ENCODE data around the gene ITPA. TPM values are rescaled to one million over a fixed set of nuclear protein-coding genes. Genes with fewer than 3 reads are reported as not detected.

Gene ITPA
- total and polyA plus RNA-seq, 5 donors from 2014 or later = 51.1 to 97.1 (median 82.1) TPM

DNA sequence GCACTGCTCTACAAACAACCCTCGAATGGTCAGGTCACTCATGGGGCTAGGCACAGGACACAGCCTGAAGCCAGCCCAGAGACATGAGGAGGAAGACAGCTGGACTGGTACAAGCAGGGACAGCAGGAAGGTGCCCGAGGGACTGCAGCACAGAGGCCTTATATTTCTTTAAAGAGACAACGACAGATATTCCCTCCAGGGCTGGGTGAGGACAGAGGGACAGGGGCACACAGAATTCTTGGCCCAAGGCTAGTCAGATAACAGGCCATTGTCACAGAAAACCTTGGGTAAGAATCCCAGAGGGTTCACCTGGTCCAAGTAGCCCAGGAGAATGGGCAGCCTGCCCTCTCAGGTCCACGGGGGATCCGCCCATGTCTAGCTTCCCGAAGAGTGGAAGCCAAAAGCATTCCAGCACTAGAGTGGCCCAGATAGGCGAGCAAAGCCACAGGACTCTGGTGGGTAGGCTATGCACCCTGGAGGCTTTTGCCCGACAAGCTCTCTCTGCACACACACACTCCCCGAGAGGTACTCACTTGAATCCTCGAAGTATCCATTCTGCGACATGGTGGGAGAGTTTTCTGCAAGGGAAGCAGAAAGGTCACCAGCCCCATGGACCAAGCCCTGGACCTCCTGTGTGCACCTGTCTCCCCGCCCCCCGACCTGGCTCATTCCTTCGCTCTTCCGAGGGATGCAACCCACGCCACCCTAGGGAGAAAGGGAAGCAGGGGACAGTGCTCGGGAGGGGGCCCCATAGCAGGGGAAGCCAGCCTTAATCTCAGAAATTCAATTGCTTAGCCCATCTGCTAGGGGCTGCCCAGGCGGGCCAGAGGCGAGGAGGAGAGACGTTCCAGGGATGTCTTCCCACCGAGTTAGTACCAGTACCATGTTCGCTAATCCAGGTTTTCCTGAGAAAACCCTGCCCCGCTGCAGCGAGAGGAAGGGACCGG is 28.0 kb downstream of the ITPA start:
- peaks cover 0 to 19% (median 8%) of the 10 kb centered on the region in 4 donors for H3K4me1 Mint-ChIP-seq
- no peaks in the 10 kb centered on the region for H3K36me3 Mint-ChIP-seq
- H3K9me3 ChIP-seq (ENCODE audit: control insufficient read depth in 2 of 2, low read length in 2 of 2) = no peaks in the 10 kb centered on the region
- peak overlapping the region; percentile 73 to 84 (median 74) for H3K4me3 Mint-ChIP-seq
- DNase-seq (no peak), ATAC-seq (ENCODE audit: low read depth in 2 of 2) (no peak)
- H3K27ac ChIP-seq (ENCODE audit: insufficient read depth, low read length, poor library complexity, severe bottlenecking) = no peak overlapping the region
- no peak overlapping the region for H3K27ac Mint-ChIP-seq
- no peaks in the 10 kb centered on the region for H3K36me3 ChIP-seq (ENCODE audit: control insufficient read depth, insufficient read depth, low read length)
- H3K9me3 Mint-ChIP-seq = peaks cover 0 to 4% (median 0%) of the 10 kb centered on the region in 7 donors
- H3K4me3 ChIP-seq (ENCODE audit: low read depth, low read length) = no peak overlapping the region
- peaks cover 3% of the 10 kb centered on the region for H3K27me3 ChIP-seq (ENCODE audit: control insufficient read depth, insufficient read depth, low read length)
- peaks cover 24% of the 10 kb centered on the region for H3K4me1 ChIP-seq (ENCODE audit: control insufficient read depth, insufficient read depth, low read length, poor library complexity, severe bottlenecking)
- peaks cover 55% of the 10 kb centered on the region for H3K27me3 Mint-ChIP-seq

- Mint-ChIP-seq H3K36me3 (no peaks in the 10 kb centered on the region), H3K4me3 (peak overlapping the region; percentile 38 to 84 (median 74)), H3K27me3 (peaks cover 63% of the 10 kb centered on the region), H3K4me1 (peaks cover 0 to 19% (median 8%) of the 10 kb centered on the region in 4 donors), H3K27ac (no peak overlapping the region), H3K9me3 (peaks cover 0 to 4% (median 0%) of the 10 kb centered on the region in 7 donors)
- Histone ChIP-seq H3K9me3 (ENCODE audit: control insufficient read depth in 2 of 2, low read length in 2 of 2) (no peaks in the 10 kb centered on the region), H3K27me3 (ENCODE audit: control insufficient read depth, insufficient read depth, low read length) (peaks cover 3% of the 10 kb centered on the region), H3K4me1 (ENCODE audit: control insufficient read depth, insufficient read depth, low read length, poor library complexity, severe bottlenecking) (peaks cover 24% of the 10 kb centered on the region), H3K4me3 (ENCODE audit: low read depth, low read length) (no peak overlapping the region), H3K27ac (ENCODE audit: insufficient read depth, low read length, poor library complexity, severe bottlenecking) (no peak overlapping the region), H3K36me3 (ENCODE audit: control insufficient read depth, insufficient read depth, low read length) (no peaks in the 10 kb centered on the region)
- ATAC-seq (ENCODE audit: low read depth in 2 of 2) (peak in 1 of 2 donors; percentile 10), DNase-seq (peak in 1 of 3 donors; percentile 28)
Observed at GRCh38 chr20:3237958-3238615, 28.8 kb downstream of the ITPA start.

DNA sequence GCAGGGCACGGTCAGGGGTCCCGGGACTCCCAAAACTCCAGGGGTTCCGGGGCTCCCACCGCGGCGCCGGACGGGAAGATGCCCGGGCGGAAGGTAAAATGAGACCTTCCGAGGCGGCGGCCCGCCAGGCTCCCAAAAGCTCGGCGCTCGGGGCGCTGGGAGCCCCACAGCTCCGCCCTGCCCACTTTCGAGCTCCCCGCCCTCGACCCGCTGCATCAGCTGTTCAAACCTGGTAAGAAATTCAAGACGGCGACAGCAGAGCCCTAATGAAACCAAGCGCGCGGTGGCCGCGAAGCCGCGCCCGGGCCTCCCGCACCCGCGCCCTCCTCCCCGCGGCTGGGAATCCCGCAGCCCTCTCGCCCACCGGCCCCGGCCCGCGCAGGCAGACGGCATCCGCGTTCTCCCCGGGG is 29.3 kb downstream of the ITPA start:
- Mint-ChIP-seq H3K4me1 (peaks cover 0 to 19% (median 8%) of the 10 kb centered on the region in 4 donors), H3K36me3 (no peaks in the 10 kb centered on the region), H3K27ac (no peak overlapping the region), H3K9me3 (peaks cover 0 to 4% (median 0%) of the 10 kb centered on the region in 7 donors), H3K27me3 (peaks cover 66% of the 10 kb centered on the region), H3K4me3 (peak overlapping the region; percentile 79 to 93 (median 85))
- peaks cover 24% of the 10 kb centered on the region for H3K4me1 ChIP-seq (ENCODE audit: control insufficient read depth, insufficient read depth, low read length, poor library complexity, severe bottlenecking)
- H3K9me3 ChIP-seq (ENCODE audit: control insufficient read depth in 2 of 2, low read length in 2 of 2) = no peaks in the 10 kb centered on the region
- H3K4me3 ChIP-seq (ENCODE audit: low read depth, low read length) = no peak overlapping the region
- peak; percentile 16 to 49 for ATAC-seq (ENCODE audit: low read depth in 2 of 2)
- no peaks in the 10 kb centered on the region for H3K36me3 ChIP-seq (ENCODE audit: control insufficient read depth, insufficient read depth, low read length)
- H3K27ac ChIP-seq (ENCODE audit: insufficient read depth, low read length, poor library complexity, severe bottlenecking) = no peak overlapping the region
- peak; percentile 9 to 66 (median 42) for DNase-seq
- peaks cover 3% of the 10 kb centered on the region for H3K27me3 ChIP-seq (ENCODE audit: control insufficient read depth, insufficient read depth, low read length)

GRCh38 chr20:3239026-3239866 is 29.9 kb downstream of the ITPA start, which contains the start of gene SLC4A11:
TSS of gene SLC4A11 (minus strand) at chr20:3239190. CDS start at chr20:3239137, 53 bp downstream.
- Mint-ChIP-seq H3K4me1 (peaks cover 0 to 19% (median 8%) of the 10 kb centered on the region in 4 donors), H3K27me3 (peaks cover 72% of the 10 kb centered on the region), H3K4me3 (peak within 1 kb of the TSS; percentile 84 to 93 (median 90)), H3K27ac (peak within 1 kb of the TSS in 1 of 3 donors; percentile 88), H3K36me3 (no peaks in the 10 kb centered on the region), H3K9me3 (peaks cover 0 to 4% (median 0%) of the 10 kb centered on the region in 7 donors)
- Histone ChIP-seq H3K36me3 (ENCODE audit: control insufficient read depth, insufficient read depth, low read length) (no peaks in the 10 kb centered on the region), H3K4me3 (ENCODE audit: low read depth, low read length) (peak within 1 kb of the TSS; percentile 32), H3K4me1 (ENCODE audit: control insufficient read depth, insufficient read depth, low read length, poor library complexity, severe bottlenecking) (peaks cover 24% of the 10 kb centered on the region), H3K9me3 (ENCODE audit: control insufficient read depth in 2 of 2, low read length in 2 of 2) (no peaks in the 10 kb centered on the region), H3K27ac (ENCODE audit: insufficient read depth, low read length, poor library complexity, severe bottlenecking) (no peak within 1 kb of the TSS), H3K27me3 (ENCODE audit: control insufficient read depth, insufficient read depth, low read length) (peaks cover 3% of the 10 kb centered on the region)
- peak in 2 of 3 donors; percentile 24 to 42 for DNase-seq
- ATAC-seq (ENCODE audit: low read depth in 2 of 2) = peak; percentile 42 to 47

DNA sequence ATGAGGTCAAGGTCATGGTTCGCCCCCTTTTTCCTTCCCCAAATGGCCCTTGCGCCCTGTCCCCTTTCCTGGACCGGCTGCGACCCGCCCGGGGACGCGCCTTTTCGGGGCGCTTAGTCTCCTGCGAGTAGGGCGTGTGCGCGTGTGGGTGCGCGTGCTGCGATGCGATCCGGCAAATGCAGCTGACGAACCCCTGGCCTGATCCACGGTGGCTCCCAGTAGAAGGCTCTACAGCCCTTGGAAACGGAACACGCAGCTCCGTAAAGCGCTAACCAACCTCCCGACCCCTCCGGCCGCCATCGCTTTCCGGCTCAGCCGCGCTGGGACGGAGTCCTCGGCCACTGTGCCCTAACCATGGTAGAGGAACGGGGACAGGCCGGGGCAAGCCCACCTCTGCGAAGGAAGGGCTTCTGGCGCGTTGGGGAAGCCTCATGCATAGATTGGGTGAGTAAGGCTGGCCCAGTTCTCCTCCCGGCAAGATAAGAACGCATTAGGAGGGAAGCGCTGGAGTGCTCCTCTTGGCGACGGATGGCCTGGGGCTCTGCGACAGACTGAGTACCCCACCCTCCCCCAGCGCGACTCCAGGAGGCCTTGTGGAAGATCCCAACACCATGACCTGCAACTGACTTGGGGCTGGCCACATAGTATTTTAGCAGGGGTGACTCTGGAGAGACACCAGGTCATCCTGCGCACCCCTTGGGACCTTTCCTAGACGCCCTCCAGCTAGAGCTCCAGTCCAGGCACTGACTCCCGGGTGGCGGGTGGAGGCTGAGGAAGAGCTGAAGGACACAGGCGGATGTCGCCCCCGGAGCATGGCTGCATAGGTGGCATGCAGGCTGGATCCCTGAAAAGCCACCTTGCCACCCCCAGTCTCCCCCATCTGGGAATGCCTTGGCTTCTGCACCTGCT is 30.8 kb downstream of the ITPA start:
- Histone ChIP-seq H3K4me1 (ENCODE audit: control insufficient read depth, insufficient read depth, low read length, poor library complexity, severe bottlenecking) (peaks cover 24% of the 10 kb centered on the region), H3K27ac (ENCODE audit: insufficient read depth, low read length, poor library complexity, severe bottlenecking) (no peak overlapping the region), H3K9me3 (ENCODE audit: control insufficient read depth in 2 of 2, low read length in 2 of 2) (no peaks in the 10 kb centered on the region), H3K4me3 (ENCODE audit: low read depth, low read length) (peak overlapping the region; percentile 32), H3K36me3 (ENCODE audit: control insufficient read depth, insufficient read depth, low read length) (no peaks in the 10 kb centered on the region), H3K27me3 (ENCODE audit: control insufficient read depth, insufficient read depth, low read length) (peaks cover 3% of the 10 kb centered on the region)
- DNase-seq (peak in 1 of 3 donors; percentile 27), ATAC-seq (ENCODE audit: low read depth in 2 of 2) (peak in 1 of 2 donors; percentile 20)
- peaks cover 0 to 4% (median 0%) of the 10 kb centered on the region in 7 donors for H3K9me3 Mint-ChIP-seq
- peaks cover 75% of the 10 kb centered on the region for H3K27me3 Mint-ChIP-seq
- peak overlapping the region in 1 of 3 donors; percentile 88 for H3K27ac Mint-ChIP-seq
- peaks cover 0 to 19% (median 8%) of the 10 kb centered on the region in 4 donors for H3K4me1 Mint-ChIP-seq
- H3K4me3 Mint-ChIP-seq = peak overlapping the region; percentile 84 to 93 (median 90)
- H3K36me3 Mint-ChIP-seq = no peaks in the 10 kb centered on the region

DNA sequence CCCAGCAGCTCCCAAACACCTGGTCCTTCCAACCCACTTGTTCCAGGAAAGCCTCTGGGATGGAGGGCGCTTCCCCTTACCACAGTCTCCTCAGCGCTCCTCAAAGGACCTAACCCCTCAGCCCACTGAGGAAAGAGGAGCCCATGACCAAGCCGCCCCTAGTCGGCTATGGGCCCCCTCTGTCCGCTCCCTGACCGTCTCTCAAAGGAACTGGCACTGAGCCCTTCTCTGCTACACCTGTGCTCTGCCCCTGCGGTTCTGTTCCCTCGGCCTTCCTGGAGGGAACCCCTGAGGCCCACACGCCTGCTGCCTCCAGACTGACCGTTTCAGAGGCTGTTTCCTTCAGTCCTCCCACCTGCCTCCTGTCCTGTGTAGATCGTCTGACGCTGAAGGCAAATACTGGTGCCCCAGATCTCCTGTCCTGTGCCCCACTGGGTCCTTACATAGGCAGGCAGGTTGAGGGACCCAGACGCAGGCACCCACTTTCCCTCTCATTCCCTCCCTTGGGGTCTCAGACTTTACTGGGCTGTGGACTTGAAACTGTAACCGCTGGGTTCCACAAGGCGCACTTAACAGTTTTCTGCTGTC is 31.6 kb downstream of the ITPA start:
- H3K27me3 Mint-ChIP-seq = peaks cover 68% of the 10 kb centered on the region
- no peak for DNase-seq
- no peak for ATAC-seq (ENCODE audit: low read depth in 2 of 2)
- H3K4me1 Mint-ChIP-seq = peaks cover 0 to 19% (median 8%) of the 10 kb centered on the region in 4 donors
- peaks cover 0 to 4% (median 0%) of the 10 kb centered on the region in 7 donors for H3K9me3 Mint-ChIP-seq
- no peak overlapping the region for H3K4me3 ChIP-seq (ENCODE audit: low read depth, low read length)
- H3K27ac Mint-ChIP-seq = no peak overlapping the region
- H3K36me3 ChIP-seq (ENCODE audit: control insufficient read depth, insufficient read depth, low read length) = no peaks in the 10 kb centered on the region
- no peaks in the 10 kb centered on the region for H3K36me3 Mint-ChIP-seq
- peaks cover 24% of the 10 kb centered on the region for H3K4me1 ChIP-seq (ENCODE audit: control insufficient read depth, insufficient read depth, low read length, poor library complexity, severe bottlenecking)
- peak overlapping the region; percentile 52 to 91 (median 74) for H3K4me3 Mint-ChIP-seq
- H3K9me3 ChIP-seq (ENCODE audit: control insufficient read depth in 2 of 2, low read length in 2 of 2) = no peaks in the 10 kb centered on the region
- H3K27ac ChIP-seq (ENCODE audit: insufficient read depth, low read length, poor library complexity, severe bottlenecking) = no peak overlapping the region
- H3K27me3 ChIP-seq (ENCODE audit: control insufficient read depth, insufficient read depth, low read length) = peaks cover 3% of the 10 kb centered on the region
